Breast epithelium (tissue), 4 donors: ENCODE measurements around the gene RFTN1. TPM values are rescaled to one million over a fixed set of nuclear protein-coding genes. Genes with fewer than 3 reads are reported as not detected.

Experiments
- DNase-seq, 2 donors: peaks; one replicate each; pipeline ENCODE4 v3.0.0-alpha.2; 2019; ENCODE audit warnings: low spot score in 2 of 2
- H3K27ac ChIP-seq, 2 donors: fragments of 200-600 bp; sonication (generic) in 1 of 2; one replicate each; pipeline ENCODE4 v1.5.1; 2016 to 2019; ENCODE audit warnings: mild to moderate bottlenecking in 1 of 2
- H3K27me3 ChIP-seq, 2 donors: fragments of 200-600 bp; sonication (generic) in 1 of 2; one replicate each; pipeline versions ENCODE4 v1.5.1 to v1.6.0; 2017 to 2019; ENCODE audit warnings: control low read depth in 1 of 2, mild to moderate bottlenecking in 1 of 2
- H3K36me3 ChIP-seq: fragments of 200-600 bp; one replicate; pipeline ENCODE4 v1.5.1; 2019
- H3K4me1 ChIP-seq, 2 donors: fragments of 200-600 bp; sonication (generic); one replicate each; pipeline ENCODE4 v1.5.1; 2016 to 2019; ENCODE audit warnings: control low read depth in 1 of 2
- H3K4me3 ChIP-seq, 3 donors: fragments of 200-600 bp; sonication (generic); 1 replicate in 2 of 3; 2 replicates in 1 of 3; pipeline ENCODE4 v1.5.1; 2016 to 2019; ENCODE audit warnings: mild to moderate bottlenecking in 3 of 3, moderate library complexity in 2 of 3
- H3K9me3 ChIP-seq, 2 donors: fragments of 200-600 bp; sonication (generic) in 1 of 2; one replicate each; pipeline ENCODE4 v1.5.1; 2016 to 2019; ENCODE audit warnings: control low read depth in 1 of 2
- CTCF ChIP-seq, 3 donors: fragments of 450-650 bp; IDR thresholded peaks; one replicate each; pipeline ENCODE4 v1.5.1; 2016 to 2017; ENCODE audit warnings: antibody characterized with exemption in 3 of 3, mild to moderate bottlenecking in 3 of 3, moderate library complexity in 3 of 3
- POLR2A ChIP-seq: fragments of 450-650 bp; IDR thresholded peaks from one replicate; pipeline ENCODE4 v1.6.1; 2016; ENCODE audit warnings: antibody characterized with exemption, mild to moderate bottlenecking, moderate library complexity
- POLR2AphosphoS5 ChIP-seq, 3 donors: sonication (generic); formaldehyde crosslinking; IDR thresholded peaks; one replicate each; pipeline ENCODE4 v1.6.1; 2017; ENCODE audit warnings: antibody characterized with exemption in 3 of 3
- intact Hi-C: fragments of 100-400 bp; cut with DNase I; formaldehyde crosslinking; loops from one replicate; pipeline ENCODE4 v1.15.1; 2023; ENCODE audit warnings: low total_unique reads
- total RNA-seq, 3 donors: library from RNA; depleted of rRNA; stranded (reverse); fragments of >200 nt; gene quantifications; one replicate each; pipeline ENCODE4 v1.1.0, GENCODE V29; 2016

Gene RFTN1
- total RNA-seq, 3 donors from 2014 or later: 13.9 to 108 (median 29.5) TPM

GRCh38 chr3:16388850-16389441 lies 124.6 kb downstream of the RFTN1 start:
- no peak overlapping the region for H3K27ac ChIP-seq

GRCh38 chr3:16386561-16386960 lies 126.9 kb downstream of the RFTN1 start:
- H3K36me3 ChIP-seq: no peaks in the 10 kb centered on the region
- no peaks in the 10 kb centered on the region for H3K9me3 ChIP-seq
- H3K4me1 ChIP-seq: no peaks in the 10 kb centered on the region
- intact Hi-C loops: no loop called here
- H3K27ac ChIP-seq: no peak overlapping the region
- no peak for TF ChIP-seq POLR2AphosphoS5 (IDR thresholded peaks at IDR 0.05)
- TF ChIP-seq POLR2A: no peak
- TF ChIP-seq CTCF (IDR thresholded peaks at IDR 0.05): no peak
- no peaks in the 10 kb centered on the region for H3K27me3 ChIP-seq
- H3K4me3 ChIP-seq: no peak overlapping the region
- no peak for DNase-seq

More at GRCh38 chr3:16388850-16389441, 124.6 kb downstream of the RFTN1 start:
- H3K27me3 ChIP-seq: no peaks in the 10 kb centered on the region
- H3K4me1 ChIP-seq: no peaks in the 10 kb centered on the region
- DNase-seq: no peak
- no peak overlapping the region for H3K4me3 ChIP-seq
- H3K9me3 ChIP-seq: no peaks in the 10 kb centered on the region
- intact Hi-C loops: no loop called here
- no peaks in the 10 kb centered on the region for H3K36me3 ChIP-seq
- TF ChIP-seq CTCF (IDR thresholded peaks at IDR 0.05) (no peak), POLR2AphosphoS5 (IDR thresholded peaks at IDR 0.05) (no peak), POLR2A (no peak)

GRCh38 chr3:16385151-16385550 lies 128.3 kb downstream of the RFTN1 start:
- no peaks in the 10 kb centered on the region for H3K27me3 ChIP-seq
- H3K36me3 ChIP-seq: no peaks in the 10 kb centered on the region
- no peak overlapping the region for H3K27ac ChIP-seq
- no peak overlapping the region for H3K4me3 ChIP-seq
- H3K9me3 ChIP-seq: no peaks in the 10 kb centered on the region
- no peak for TF ChIP-seq POLR2AphosphoS5 (IDR thresholded peaks at IDR 0.05)
- TF ChIP-seq CTCF (IDR thresholded peaks at IDR 0.05): no peak
- TF ChIP-seq POLR2A: no peak
- no peaks in the 10 kb centered on the region for H3K4me1 ChIP-seq
- intact Hi-C loops: no loop called here
- no peak for DNase-seq

- intact Hi-C loops: no loop called here
- Histone ChIP-seq H3K36me3 (no peaks in the 10 kb centered on the region), H3K4me1 (no peaks in the 10 kb centered on the region), H3K27me3 (no peaks in the 10 kb centered on the region), H3K4me3 (no peak overlapping the region), H3K27ac (no peak overlapping the region), H3K9me3 (no peaks in the 10 kb centered on the region)
- no peak for DNase-seq
- TF ChIP-seq CTCF (IDR thresholded peaks at IDR 0.05) (no peak), POLR2A (no peak), POLR2AphosphoS5 (IDR thresholded peaks at IDR 0.05) (no peak)
These were observed 129.6 kb downstream of the RFTN1 start for GRCh38 chr3:16383864-16384263.

- Histone ChIP-seq H3K4me3 (no peak overlapping the region), H3K36me3 (no peaks in the 10 kb centered on the region), H3K4me1 (no peaks in the 10 kb centered on the region), H3K9me3 (no peaks in the 10 kb centered on the region), H3K27ac (no peak overlapping the region), H3K27me3 (no peaks in the 10 kb centered on the region)
- DNase-seq: no peak
- TF ChIP-seq CTCF (IDR thresholded peaks at IDR 0.05): no peak
- TF ChIP-seq POLR2AphosphoS5 (IDR thresholded peaks at IDR 0.05): no peak
- no peak for TF ChIP-seq POLR2A
- intact Hi-C loops: no loop called here
These were observed 130.7 kb downstream of the RFTN1 start for GRCh38 chr3:16382845-16383244.
